C4-2B (cell line): ENCODE measurements around the gene SLC1A2.

Experiments
- ZFX ChIP-seq: fragments of 450-650 bp; IDR thresholded peaks from 2 replicates; pipeline ENCODE4 v1.6.1; 2017
- TF ChIP-seq, protein P1 (sequence below): fragments of 450-650 bp; conservative IDR thresholded peaks from 2 replicates; pipeline ENCODE4 v1.5.1; 2017; ENCODE audit warnings: mild to moderate bottlenecking

DNA sequence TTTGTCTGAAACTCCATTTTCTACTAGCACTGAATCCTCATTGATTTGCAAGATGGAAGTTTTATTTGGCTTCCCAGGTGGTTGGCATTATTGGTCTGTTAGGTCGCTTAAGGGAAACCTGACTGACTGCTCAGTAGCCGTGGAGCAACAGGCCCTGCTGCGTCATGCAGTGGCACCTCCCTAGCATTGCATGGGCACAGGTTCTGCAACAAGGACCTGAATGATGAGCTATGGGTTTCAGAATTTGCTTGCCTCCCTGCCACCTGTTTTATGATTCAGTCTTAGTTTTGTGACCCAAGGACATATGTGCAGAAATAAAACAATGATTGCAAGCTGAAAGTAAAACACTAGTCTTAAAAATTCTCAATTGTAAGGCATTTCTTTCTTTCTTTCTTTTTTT lies 128.5 kb downstream of the SLC1A2 start:
- TF ChIP-seq, protein P1, sequence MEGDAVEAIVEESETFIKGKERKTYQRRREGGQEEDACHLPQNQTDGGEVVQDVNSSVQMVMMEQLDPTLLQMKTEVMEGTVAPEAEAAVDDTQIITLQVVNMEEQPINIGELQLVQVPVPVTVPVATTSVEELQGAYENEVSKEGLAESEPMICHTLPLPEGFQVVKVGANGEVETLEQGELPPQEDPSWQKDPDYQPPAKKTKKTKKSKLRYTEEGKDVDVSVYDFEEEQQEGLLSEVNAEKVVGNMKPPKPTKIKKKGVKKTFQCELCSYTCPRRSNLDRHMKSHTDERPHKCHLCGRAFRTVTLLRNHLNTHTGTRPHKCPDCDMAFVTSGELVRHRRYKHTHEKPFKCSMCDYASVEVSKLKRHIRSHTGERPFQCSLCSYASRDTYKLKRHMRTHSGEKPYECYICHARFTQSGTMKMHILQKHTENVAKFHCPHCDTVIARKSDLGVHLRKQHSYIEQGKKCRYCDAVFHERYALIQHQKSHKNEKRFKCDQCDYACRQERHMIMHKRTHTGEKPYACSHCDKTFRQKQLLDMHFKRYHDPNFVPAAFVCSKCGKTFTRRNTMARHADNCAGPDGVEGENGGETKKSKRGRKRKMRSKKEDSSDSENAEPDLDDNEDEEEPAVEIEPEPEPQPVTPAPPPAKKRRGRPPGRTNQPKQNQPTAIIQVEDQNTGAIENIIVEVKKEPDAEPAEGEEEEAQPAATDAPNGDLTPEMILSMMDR: no peak
- TF ChIP-seq ZFX: no peak
